Muscle layer of duodenum (tissue), 2 donors: ENCODE data around the gene SLC6A7.
"Not testable (repeated sequence)": the region's sequence is repeated elsewhere in the genome, so short reads cannot be mapped to it uniquely, and the experiment has no call there.

Experiments used
- H3K27ac ChIP-seq: one replicate; pipeline ENCODE4 v1.7.0; 2013; ENCODE audit warnings: mild to moderate bottlenecking, low read length
- H3K27me3 ChIP-seq: one replicate; pipeline ENCODE4 v1.7.0; 2013; ENCODE audit warnings: low read depth, mild to moderate bottlenecking, control low read depth, low read length
- H3K36me3 ChIP-seq, 2 donors: one replicate each; pipeline ENCODE4 v1.7.0; 2013; ENCODE audit warnings: low read length in 2 of 2, control low read depth in 1 of 2, mild to moderate bottlenecking in 1 of 2; ENCODE audit not compliant: insufficient read depth in 2 of 2, control insufficient read depth in 1 of 2
- H3K4me1 ChIP-seq, 2 donors: one replicate each; pipeline ENCODE4 v1.7.0; 2013; ENCODE audit warnings: low read length in 2 of 2, mild to moderate bottlenecking in 2 of 2, control low read depth in 1 of 2, moderate library complexity in 1 of 2; ENCODE audit not compliant: insufficient read depth in 2 of 2, control insufficient read depth in 1 of 2
- H3K4me3 ChIP-seq, 2 donors: one replicate each; pipeline ENCODE4 v1.7.0; 2013; ENCODE audit warnings: low read length in 2 of 2, low read depth in 1 of 2, mild to moderate bottlenecking in 1 of 2
- H3K9me3 ChIP-seq, 2 donors: one replicate each; pipeline ENCODE4 v1.7.0; 2013; ENCODE audit warnings: low read length in 2 of 2, control low read depth in 1 of 2, mild to moderate bottlenecking in 1 of 2; ENCODE audit not compliant: control insufficient read depth in 1 of 2
- donor health status: healthy.

SLC6A7 gene

DNA sequence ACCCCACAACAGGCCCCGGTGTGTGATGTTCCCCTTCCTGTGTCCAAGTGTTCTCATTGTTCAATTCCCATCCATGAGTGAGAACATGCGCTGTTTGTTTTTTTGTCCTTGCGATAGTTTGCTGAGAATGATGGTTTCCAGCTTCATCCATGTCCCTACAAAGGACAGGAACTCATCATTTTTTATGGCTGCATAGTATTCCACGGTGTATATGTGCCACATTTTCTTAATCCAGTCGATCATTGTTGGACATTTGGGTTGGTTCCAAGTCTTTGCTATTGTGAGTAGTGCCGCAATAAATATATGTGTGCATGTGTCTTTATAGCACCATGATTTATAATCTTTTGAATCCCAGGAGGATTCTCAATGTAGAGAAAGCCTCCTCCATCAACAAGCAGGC, 58.6 kb downstream of the SLC6A7 start:
- peaks cover 0 to 12% of the 10 kb centered on the region in 2 donors for H3K4me1 ChIP-seq
- not testable (repeated sequence) for H3K9me3 ChIP-seq, H3K4me3 ChIP-seq, H3K27ac ChIP-seq, H3K27me3 ChIP-seq, H3K36me3 ChIP-seq

DNA sequence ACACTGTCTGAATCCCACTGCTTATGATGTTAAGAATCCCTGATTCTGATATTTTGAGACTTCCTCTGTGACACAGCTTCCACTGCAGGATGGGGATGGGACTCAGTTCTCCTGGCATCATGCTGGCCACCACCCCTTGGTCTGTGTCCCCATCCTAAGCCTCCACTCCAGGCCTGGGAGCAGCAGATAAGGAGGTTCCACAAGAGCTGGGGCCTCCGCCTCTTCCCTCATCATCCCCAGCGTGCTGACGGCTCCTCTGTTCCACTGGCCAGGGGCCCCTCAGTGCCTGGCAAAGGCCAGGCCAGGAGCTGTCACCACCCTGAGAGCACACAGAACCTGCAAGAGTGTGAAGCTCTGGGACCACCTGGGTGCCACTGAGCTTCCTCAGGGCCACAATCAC, 59.1 kb downstream of the SLC6A7 start:
- no peak overlapping the region for H3K27ac ChIP-seq
- H3K4me3 ChIP-seq = no peak overlapping the region
- no peaks in the 10 kb centered on the region for H3K27me3 ChIP-seq
- H3K9me3 ChIP-seq = no peaks in the 10 kb centered on the region
- peaks cover 0 to 12% of the 10 kb centered on the region in 2 donors for H3K4me1 ChIP-seq
- H3K36me3 ChIP-seq = no peaks in the 10 kb centered on the region

DNA sequence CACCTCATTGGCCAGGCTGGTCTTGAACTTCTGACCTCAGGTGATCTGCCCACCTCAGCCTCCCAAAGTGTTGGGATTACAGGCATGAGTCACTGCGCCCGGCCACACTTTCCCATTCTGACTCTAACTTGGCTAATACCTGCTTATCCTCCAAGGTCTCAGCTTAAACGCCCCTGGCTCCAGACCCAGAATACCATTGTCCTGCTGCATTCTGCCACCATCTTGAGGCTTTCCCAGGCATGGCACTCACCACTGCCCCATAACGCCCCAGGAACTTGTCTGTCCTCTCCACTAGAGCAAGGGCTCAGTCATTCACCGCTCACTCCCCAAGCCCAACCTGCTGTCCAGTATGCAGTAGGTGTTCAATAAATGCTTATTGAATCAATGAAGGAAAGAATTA, 59.9 kb downstream of the SLC6A7 start:
- Histone ChIP-seq H3K4me3 (no peak overlapping the region), H3K27ac (no peak overlapping the region), H3K27me3 (no peaks in the 10 kb centered on the region), H3K36me3 (no peaks in the 10 kb centered on the region), H3K9me3 (no peaks in the 10 kb centered on the region), H3K4me1 (peaks cover 0 to 12% of the 10 kb centered on the region in 2 donors)

DNA sequence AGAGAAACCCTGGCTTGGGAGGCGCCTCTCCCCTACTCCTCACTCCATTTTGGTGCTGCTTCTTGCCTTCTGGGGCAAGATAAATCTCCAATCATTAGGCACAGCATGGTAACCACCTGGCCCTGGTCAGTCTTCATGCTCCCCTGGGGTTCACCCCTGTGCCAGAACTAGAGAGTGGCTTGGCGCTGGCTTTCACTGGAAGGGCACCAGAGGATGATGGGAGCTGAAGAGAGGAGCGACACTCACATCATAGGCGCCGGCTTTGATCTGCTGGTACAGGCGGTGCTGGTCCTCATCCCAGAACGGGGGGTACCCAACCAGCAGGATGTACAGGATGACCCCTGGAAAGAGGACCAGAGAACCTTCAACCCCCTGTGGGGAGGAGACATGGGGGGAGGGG, 61.6 kb downstream of the SLC6A7 start:
- Histone ChIP-seq H3K4me3 (no peak overlapping the region), H3K9me3 (no peaks in the 10 kb centered on the region), H3K27me3 (no peaks in the 10 kb centered on the region), H3K4me1 (no peaks in the 10 kb centered on the region), H3K27ac (no peak overlapping the region), H3K36me3 (no peaks in the 10 kb centered on the region)

DNA sequence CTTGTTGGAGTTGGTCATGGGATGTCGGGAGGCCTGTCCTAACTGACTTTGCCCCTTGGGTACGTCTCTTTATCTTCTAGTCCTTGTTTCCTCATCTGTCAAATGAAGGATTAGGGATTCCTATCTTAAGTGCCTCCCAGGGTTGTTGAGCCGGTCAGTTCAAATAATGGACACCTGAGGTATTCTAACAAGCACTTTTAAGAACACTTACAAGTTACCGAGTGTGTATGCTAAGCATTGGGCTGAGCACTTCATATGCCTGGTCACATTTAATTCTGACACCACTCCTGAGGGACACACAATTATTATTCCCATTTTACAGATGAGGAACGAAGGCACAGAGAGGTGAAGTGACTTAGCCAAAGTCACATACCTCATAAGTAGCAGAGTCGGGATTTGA, 62.6 kb downstream of the SLC6A7 start:
- Histone ChIP-seq H3K27ac (no peak overlapping the region), H3K9me3 (no peaks in the 10 kb centered on the region), H3K27me3 (no peaks in the 10 kb centered on the region), H3K4me1 (no peaks in the 10 kb centered on the region), H3K4me3 (no peak overlapping the region), H3K36me3 (no peaks in the 10 kb centered on the region)

DNA sequence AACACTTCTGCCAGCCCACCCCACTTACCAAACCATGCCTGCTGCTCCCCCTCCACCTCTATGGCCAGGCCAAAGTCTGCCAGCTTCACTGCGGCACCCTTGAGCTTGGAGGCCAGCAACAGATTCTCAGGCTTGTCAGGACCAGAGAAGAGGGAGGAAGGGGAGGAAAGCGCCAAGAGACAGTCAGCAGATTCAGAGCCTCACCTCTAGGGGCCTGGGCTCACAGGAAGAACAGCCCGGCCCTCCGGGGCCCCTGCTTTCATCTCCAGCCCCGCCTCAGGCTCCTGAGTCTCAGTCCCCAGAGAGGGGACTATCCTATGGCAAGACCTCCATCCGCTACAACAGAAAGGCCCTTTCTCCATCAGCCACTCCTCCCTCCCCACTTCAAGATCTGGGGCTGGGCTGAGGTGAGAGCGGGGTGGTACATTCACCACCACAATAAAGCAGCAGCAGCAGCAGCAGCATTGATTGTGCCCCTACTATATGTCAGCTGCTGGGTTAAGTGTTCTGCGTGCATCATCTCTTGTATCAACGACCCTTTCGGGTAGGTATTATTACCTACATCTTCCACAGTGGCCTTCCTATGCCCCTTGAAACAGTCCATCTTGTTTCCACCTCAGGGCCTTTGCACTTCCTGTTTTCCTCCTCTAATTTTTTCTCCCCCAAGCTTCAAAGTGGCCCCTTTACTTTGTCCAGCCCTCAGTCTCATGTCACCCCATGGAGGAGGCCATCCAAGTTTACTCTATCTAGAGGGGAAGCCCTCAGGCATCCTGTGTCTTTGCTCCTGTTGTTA, 63.8 kb downstream of the SLC6A7 start:
- H3K4me3 ChIP-seq = no peak overlapping the region
- no peak overlapping the region for H3K27ac ChIP-seq
- no peaks in the 10 kb centered on the region for H3K4me1 ChIP-seq
- no peaks in the 10 kb centered on the region for H3K36me3 ChIP-seq
- H3K9me3 ChIP-seq = no peaks in the 10 kb centered on the region
- H3K27me3 ChIP-seq = no peaks in the 10 kb centered on the region

DNA sequence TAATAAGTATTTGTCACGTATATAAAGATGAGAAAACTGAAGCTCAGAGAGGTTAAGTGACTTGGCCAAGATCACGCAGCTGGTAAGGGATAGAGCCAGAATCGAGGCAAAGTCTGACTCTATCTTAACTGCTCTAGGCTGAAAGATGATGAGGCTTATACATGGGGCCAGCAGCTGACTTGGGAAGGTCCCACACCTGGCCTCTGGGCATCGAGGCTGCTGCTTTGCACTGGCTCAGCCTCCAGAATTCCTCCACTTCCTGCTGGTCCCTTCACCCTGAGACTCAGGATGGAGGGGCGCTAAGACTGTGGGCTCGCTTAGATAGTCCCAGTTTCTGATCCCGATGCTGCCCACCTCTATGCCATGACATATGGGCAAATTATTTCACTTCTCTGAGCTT, 64.5 kb downstream of the SLC6A7 start:
- H3K36me3 ChIP-seq = no peaks in the 10 kb centered on the region
- H3K4me3 ChIP-seq = no peak overlapping the region
- no peak overlapping the region for H3K27ac ChIP-seq
- no peaks in the 10 kb centered on the region for H3K27me3 ChIP-seq
- H3K4me1 ChIP-seq = no peaks in the 10 kb centered on the region
- H3K9me3 ChIP-seq = no peaks in the 10 kb centered on the region

DNA sequence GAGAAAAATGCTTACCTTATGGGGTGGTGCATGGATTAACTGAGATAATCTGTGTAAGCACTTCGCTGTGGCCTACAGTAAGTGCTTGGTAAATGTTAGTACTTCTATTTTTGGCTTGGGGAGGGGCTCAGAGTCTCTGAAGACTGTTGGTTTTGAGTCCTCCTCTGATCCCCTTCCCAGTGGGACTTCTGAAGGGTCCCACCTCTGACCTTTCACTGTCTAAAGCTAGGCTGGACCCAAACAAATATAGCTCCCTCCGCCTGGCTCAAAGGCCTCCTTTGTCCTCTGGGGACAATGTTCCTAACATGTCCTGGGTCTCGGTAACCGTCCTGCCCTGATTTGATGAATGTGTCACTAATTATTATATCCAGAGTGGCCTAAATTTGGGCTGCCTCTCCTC, 64.9 kb downstream of the SLC6A7 start:
- no peak overlapping the region for H3K4me3 ChIP-seq
- H3K27me3 ChIP-seq = no peaks in the 10 kb centered on the region
- no peak overlapping the region for H3K27ac ChIP-seq
- no peaks in the 10 kb centered on the region for H3K4me1 ChIP-seq
- no peaks in the 10 kb centered on the region for H3K9me3 ChIP-seq
- H3K36me3 ChIP-seq = no peaks in the 10 kb centered on the region

DNA sequence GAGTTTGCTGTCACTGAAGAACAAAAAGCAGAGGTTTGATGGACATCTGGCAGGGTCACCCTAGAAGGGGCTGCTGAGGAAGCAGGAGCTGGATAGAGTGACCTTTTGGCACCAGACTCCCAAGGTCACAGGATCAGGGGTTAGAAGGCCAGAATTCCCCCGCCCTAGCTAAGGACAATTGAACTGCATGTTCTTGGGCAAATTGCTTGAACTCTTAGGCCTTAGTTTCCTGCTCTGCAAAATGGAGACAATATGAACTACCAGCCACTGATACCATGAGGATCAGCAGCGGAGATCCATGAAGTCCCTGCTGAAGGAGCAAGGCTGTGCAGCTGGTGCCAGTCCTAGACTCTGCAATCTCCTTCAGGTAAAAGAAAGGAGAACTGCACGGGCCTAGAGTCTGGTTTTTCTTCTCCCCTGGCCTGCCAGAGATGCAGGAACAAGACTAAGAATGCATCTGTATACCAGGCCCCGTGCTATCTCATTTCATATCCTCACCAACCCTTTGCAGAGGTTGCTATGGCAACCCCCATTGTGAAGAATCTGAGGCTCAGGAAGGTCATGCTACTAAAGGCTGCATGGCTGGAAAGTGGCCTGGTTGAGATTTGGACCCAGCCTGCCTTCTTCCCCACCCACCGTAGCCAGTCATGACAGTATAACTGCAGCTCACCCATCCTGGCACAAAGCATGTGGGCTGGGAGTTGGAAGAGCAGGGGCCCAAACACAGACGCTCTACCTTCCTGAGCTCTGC, 66.0 kb downstream of the SLC6A7 start:
- Histone ChIP-seq H3K27me3 (no peaks in the 10 kb centered on the region), H3K9me3 (no peaks in the 10 kb centered on the region), H3K27ac (no peak overlapping the region), H3K4me3 (no peak overlapping the region), H3K4me1 (no peaks in the 10 kb centered on the region), H3K36me3 (no peaks in the 10 kb centered on the region)

DNA sequence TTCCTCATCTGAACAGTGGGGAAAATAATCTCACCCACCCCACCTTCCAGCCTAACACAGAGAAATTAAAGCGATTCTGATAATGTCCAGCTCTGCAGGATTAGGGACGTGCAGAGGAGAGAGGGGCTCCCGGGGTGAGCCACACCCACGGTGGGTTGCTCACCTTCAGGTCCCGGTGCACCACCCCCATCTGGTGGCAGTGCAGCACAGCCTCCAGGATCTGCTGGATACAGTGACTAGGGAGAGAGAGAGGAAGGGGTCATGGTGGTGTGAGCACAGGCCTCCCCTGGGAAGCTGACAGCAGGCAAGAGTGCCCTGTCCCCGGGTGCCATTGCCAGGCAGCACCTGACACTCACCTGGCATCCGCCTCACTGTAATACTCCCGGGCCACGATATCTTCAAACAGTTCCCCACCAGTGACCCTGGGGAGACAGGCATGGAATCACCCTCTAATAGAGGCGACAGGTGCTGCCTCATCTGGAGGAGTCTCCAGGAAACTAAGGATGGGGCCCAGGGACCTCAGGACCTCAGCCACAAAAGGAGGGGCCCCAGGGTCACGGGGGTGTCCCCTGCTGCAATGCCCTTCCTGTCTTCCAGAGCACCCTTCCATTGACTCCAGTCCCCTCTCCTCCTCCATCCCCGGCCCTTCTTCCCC, 66.7 kb downstream of the SLC6A7 start:
- H3K27me3 ChIP-seq = no peaks in the 10 kb centered on the region
- no peaks in the 10 kb centered on the region for H3K36me3 ChIP-seq
- H3K4me3 ChIP-seq = no peak overlapping the region
- H3K4me1 ChIP-seq = no peaks in the 10 kb centered on the region
- no peaks in the 10 kb centered on the region for H3K9me3 ChIP-seq
- H3K27ac ChIP-seq = no peak overlapping the region

DNA sequence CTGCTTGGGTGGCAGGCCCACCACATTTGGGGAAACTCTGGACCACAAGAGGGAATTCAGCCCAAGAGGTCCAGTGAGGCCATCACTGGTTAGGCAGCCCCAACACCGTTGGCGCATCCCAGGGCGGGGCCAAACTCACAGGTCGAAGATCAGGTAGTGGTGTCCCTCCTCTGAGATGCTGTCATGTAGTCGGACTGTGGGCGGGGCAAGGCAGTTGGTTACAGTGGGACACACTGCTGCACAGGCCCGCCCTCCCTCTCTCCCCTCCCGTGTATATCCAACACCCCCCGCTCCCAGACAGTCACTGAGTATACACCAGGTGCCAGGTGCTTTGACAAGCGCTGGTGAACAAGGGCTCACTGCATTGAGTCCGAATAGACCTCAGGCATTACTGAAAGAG, 67.6 kb downstream of the SLC6A7 start:
- Histone ChIP-seq H3K27me3 (no peaks in the 10 kb centered on the region), H3K36me3 (no peaks in the 10 kb centered on the region), H3K27ac (no peak overlapping the region), H3K9me3 (no peaks in the 10 kb centered on the region), H3K4me1 (no peaks in the 10 kb centered on the region), H3K4me3 (no peak overlapping the region)
